B cell (primary cell): Measurements from ENCODE around the gene WFDC5. TPM values are rescaled to one million over a fixed set of nuclear protein-coding genes. Genes with fewer than 3 reads are reported as not detected.

Experiments
- ATAC-seq: fragments of 200-7000 bp; cut with Tn5 transposase; one replicate; pipeline ENCODE4 v1.10.0; 2021; ENCODE audit warnings: low read depth, mild to moderate bottlenecking, moderate number of reproducible peaks, moderate library complexity
- CTCF ChIA-PET: fragments of 350-600 bp; sonication (Branson Sonifier 250); formaldehyde crosslinking; loops from one replicate; lab custom pipeline; 2021; ENCODE audit warnings: antibody characterized with exemption, inconsistent platforms; lab: Charles Lee
- POLR2A ChIA-PET: fragments of 350-600 bp; sonication (Branson Sonifier 250); formaldehyde crosslinking; loops from one replicate; lab custom pipeline; 2021; ENCODE audit warnings: antibody characterized with exemption; lab: Charles Lee
- DNase-seq: peaks from one replicate; pipeline ENCODE4 v3.0.0; 2013
- H2AFZ ChIP-seq: 2 replicates; pipeline ENCODE4 v1.6.1; 2012; ENCODE audit warnings: mild to moderate bottlenecking, low read depth, low read length; ENCODE audit not compliant: insufficient read depth, poor library complexity, severe bottlenecking
- H3K27ac ChIP-seq, 2 donors: 1 replicate in 1 of 2; 2 replicates in 1 of 2; pipeline ENCODE4 v1.5.1; 2012 to 2013; ENCODE audit warnings: low read length in 2 of 2, mild to moderate bottlenecking in 2 of 2, moderate library complexity in 1 of 2
- H3K27me3 ChIP-seq, 4 experiments: fragments of 200-600 bp in 1 of 4; sonication (generic) in 1 of 4; replicated peaks in 1 of 4; 1 replicate in 2 of 4; 2 replicates in 2 of 4; pipeline versions ENCODE4 v1.6.1 to v1.7.0; 2013 to 2016; ENCODE audit warnings: low read length in 3 of 4, mild to moderate bottlenecking in 2 of 4, mixed read lengths in 1 of 4, moderate library complexity in 1 of 4; ENCODE audit not compliant: insufficient read depth in 4 of 4, control insufficient read depth in 3 of 4; ENCODE audit errors: control extremely low read depth in 1 of 4
- H3K36me3 ChIP-seq, 2 experiments: replicated peaks in 1 of 2; 1 replicate in 1 of 2; 2 replicates in 1 of 2; pipeline versions ENCODE4 v1.6.1 to v1.7.1; 2013; ENCODE audit warnings: low read length in 1 of 2; ENCODE audit not compliant: insufficient read depth in 2 of 2, control insufficient read depth in 1 of 2; ENCODE audit errors: control extremely low read depth in 1 of 2, extremely low read depth in 1 of 2
- H3K4me1 ChIP-seq, 2 donors: fragments of 200-600 bp in 1 of 2; sonication (generic) in 1 of 2; 1 replicate in 1 of 2; 2 replicates in 1 of 2; pipeline versions ENCODE4 v1.5.1 to v1.6.1; 2013 to 2017; ENCODE audit warnings: low read length in 2 of 2; ENCODE audit not compliant: control insufficient read depth in 2 of 2, insufficient read depth in 2 of 2
- H3K4me2 ChIP-seq: replicated peaks from 2 replicates; pipeline ENCODE3; 2012; ENCODE audit warnings: mild to moderate bottlenecking, low read depth, low read length; ENCODE audit not compliant: poor library complexity, severe bottlenecking
- H3K4me3 ChIP-seq, 5 experiments: fragments of 200-600 bp in 1 of 5; sonication (generic) in 1 of 5; 1 replicate in 3 of 5; 2 replicates in 2 of 5; pipeline versions ENCODE4 v1.5.1 to v1.7.0; 2011 to 2016; ENCODE audit warnings: low read length in 4 of 5, mild to moderate bottlenecking in 4 of 5, low read depth in 2 of 5, control low read depth in 1 of 5, moderate library complexity in 1 of 5; ENCODE audit not compliant: insufficient read depth in 1 of 5; ENCODE audit errors: control extremely low read depth in 1 of 5, extremely low read depth in 1 of 5
- H3K79me2 ChIP-seq: fragments of 200-600 bp; sonication (generic); one replicate; pipeline ENCODE4 v1.6.0; 2016; ENCODE audit warnings: low read length; ENCODE audit not compliant: control insufficient read depth, insufficient read depth
- H3K9ac ChIP-seq: fragments of 200-600 bp; sonication (generic); 2 replicates; pipeline ENCODE4 v1.6.1; 2017; ENCODE audit warnings: mild to moderate bottlenecking, low read length, moderate library complexity
- H3K9me3 ChIP-seq, 3 donors: one replicate each; pipeline versions ENCODE4 v1.6.1 to v1.7.1; 2013; ENCODE audit warnings: low read length in 2 of 3; ENCODE audit not compliant: control insufficient read depth in 2 of 3, insufficient read depth in 1 of 3; ENCODE audit errors: control extremely low read depth in 1 of 3
- H4K20me1 ChIP-seq: 2 replicates; pipeline ENCODE4 v1.6.0; 2012; ENCODE audit warnings: mild to moderate bottlenecking, low read length; ENCODE audit not compliant: insufficient read depth, control insufficient read depth, poor library complexity, severe bottlenecking
- H3K27ac Mint-ChIP-seq: one replicate; pipeline ENCODE4 v1.8.0; 2021; ENCODE audit warnings: mixed read lengths
- H3K27me3 Mint-ChIP-seq: one replicate; pipeline ENCODE4 v1.8.0; 2021; ENCODE audit warnings: mixed read lengths
- H3K4me1 Mint-ChIP-seq: one replicate; pipeline ENCODE4 v1.8.0; 2021; ENCODE audit warnings: mixed read lengths
- H3K4me3 Mint-ChIP-seq: one replicate; pipeline ENCODE4 v1.8.0; 2021; ENCODE audit warnings: mixed read lengths
- H3K9me3 Mint-ChIP-seq: one replicate; pipeline ENCODE4 v1.8.0; 2022; ENCODE audit warnings: mixed read lengths; ENCODE audit not compliant: insufficient read depth
- CTCF ChIP-seq: fragments of 200-600 bp; IDR thresholded peaks from one replicate; pipeline ENCODE4 v1.8.0; 2022; ENCODE audit warnings: antibody characterized with exemption, mild to moderate bottlenecking
- EZH2 ChIP-seq: IDR thresholded peaks from 2 replicates; pipeline ENCODE4 v1.6.1; 2012; ENCODE audit warnings: borderline replicate concordance, low read depth, mild to moderate bottlenecking, moderate library complexity, low read length; ENCODE audit not compliant: insufficient read depth, poor library complexity, severe bottlenecking
- WGBS: methylation state at CpG from one replicate; pipeline ENCODE4 v1.1.5; 2013; ENCODE audit warnings: missing lambda C conversion rate; ENCODE audit not compliant: insufficient coverage; 5-methylcytosine and 5-hydroxymethylcytosine counted together
- intact Hi-C: fragments of 100-400 bp; cut with micrococcal nuclease; formaldehyde crosslinking; loops from one replicate; pipeline ENCODE4 v1.10.0; 2022
- polyA plus RNA-seq: library from polyadenylated mRNA; depleted of rRNA; stranded (reverse); fragments of >200 nt; gene quantifications from 2 replicates; pipeline ENCODE4 v1.2.3, GENCODE V29; 2012
- total RNA-seq, 2 donors: library from RNA; stranded (reverse); fragments of 120-200 nt in 1 of 2; gene quantifications; 1 replicate in 1 of 2; 2 replicates in 1 of 2; pipeline versions ENCODE4 v1.2.3 to v1.2.4, GENCODE V29; 2013 to 2022

The WFDC5 gene
- total and polyA plus RNA-seq, 2 donors (not counting 1 experiment from before 2014, with no cell fraction given), result not detected

GRCh38 chr20:45098103-45098773 is 16.7 kb downstream of the WFDC5 start:
- ChIA-PET CTCF (interaction anchor here (1.0 to 7.5 kb wide), 11 partner anchors 8 to 673 kb away, joined by 3 to 134 read pairs (median 10); no protein-coding TSS in a partner anchor), POLR2A (no interaction called here)
- peak overlapping the region; percentile 44 for H3K9ac ChIP-seq
- intact Hi-C loops, result loop anchor here (5.0 kb wide), 1 partner anchor 351 kb away; the partner anchor contains the start of gene KCNK15
- no peak for ATAC-seq
- H3K4me2 ChIP-seq, result peak overlapping the region; percentile 78
- peaks cover 0 to 8% (median 0%) of the 10 kb centered on the region in 3 donors for H3K9me3 ChIP-seq
- H3K4me1 Mint-ChIP-seq, result peaks cover 18% of the 10 kb centered on the region
- peak overlapping the region; percentile 83 for H3K4me3 Mint-ChIP-seq
- peak overlapping the region in 3 of 5 experiments; percentile 33 to 41 (median 40) for H3K4me3 ChIP-seq
- WGBS, result 14% methylated on average over 87 of the region's 91 CpGs
- no peak overlapping the region for H3K27ac Mint-ChIP-seq
- no peaks in the 10 kb centered on the region for H3K79me2 ChIP-seq
- peak overlapping the region; percentile 5 for H2AFZ ChIP-seq
- TF ChIP-seq CTCF (no peak), EZH2 (no peak)
- H3K4me1 ChIP-seq, result peaks cover 22 to 23% of the 10 kb centered on the region in 2 donors
- H3K36me3 ChIP-seq, result no peaks in the 10 kb centered on the region
- H3K27me3 ChIP-seq, result peaks cover 0 to 50% (median 31%) of the 10 kb centered on the region in 4 experiments
- no peak for DNase-seq
- H3K27me3 Mint-ChIP-seq, result peaks cover 43% of the 10 kb centered on the region
- no peaks in the 10 kb centered on the region for H3K9me3 Mint-ChIP-seq
- no peak overlapping the region for H3K27ac ChIP-seq
- H4K20me1 ChIP-seq, result no peaks in the 10 kb centered on the region
